GM10266 (cell line): Measurements from ENCODE around the gene DNAH6.

Source experiments
- DNase-seq: peaks from one replicate; pipeline ENCODE4 v3.0.0; 2012; ENCODE audit errors: extremely low spot score
- CTCF ChIP-seq: IDR thresholded peaks from 2 replicates; pipeline ENCODE4 v1.5.1; 2012; ENCODE audit warnings: mild to moderate bottlenecking, low read depth; ENCODE audit not compliant: control insufficient read depth, insufficient read depth; ENCODE audit errors: missing control alignments

Gene DNAH6

GRCh38 chr2:84725717-84726116 lies 209.4 kb downstream of the DNAH6 start:
- no peak for TF ChIP-seq CTCF
- no peak for DNase-seq

GRCh38 chr2:84727315-84727714 lies 211.0 kb downstream of the DNAH6 start:
- no peak for DNase-seq
- no peak for TF ChIP-seq CTCF

GRCh38 chr2:84729224-84729623 lies 212.9 kb downstream of the DNAH6 start:
- no peak for TF ChIP-seq CTCF

GRCh38 chr2:84731185-84731584 lies 214.9 kb downstream of the DNAH6 start:
- no peak for DNase-seq
- TF ChIP-seq CTCF = no peak

More at GRCh38 chr2:84729224-84729623, 212.9 kb downstream of the DNAH6 start:
- DNase-seq = no peak

GRCh38 chr2:84732897-84733778 lies 216.8 kb downstream of the DNAH6 start:
- DNase-seq = no peak

GRCh38 chr2:84735389-84735788 lies 219.1 kb downstream of the DNAH6 start:
- no peak for DNase-seq
- TF ChIP-seq CTCF = no peak

More at GRCh38 chr2:84732897-84733778, 216.8 kb downstream of the DNAH6 start:
- no peak for TF ChIP-seq CTCF

- peak; percentile 47 for TF ChIP-seq CTCF
- DNase-seq = no peak
Observed at GRCh38 chr2:84741182-84741822, 225.0 kb downstream of the DNAH6 start.
